Endothelial cell of umbilical vein (primary cell): ENCODE measurements around the gene CDYL. TPM values are rescaled to one million over a fixed set of nuclear protein-coding genes. Genes with fewer than 3 reads are reported as not detected.
A peak's percentile ranks its signal among the peaks of the same experiment; 100 is the strongest.

Source experiments
- BruUV-seq: library from RNA; stranded (reverse); fragments of 400-500 nt; replicated peaks from 2 replicates; lab custom pipeline; 2021; lab: Mats Ljungman, UMichigan
- CTCF ChIA-PET: fragments of 300-600, 350-600 bp; sonication (Branson Sonifier 250); formaldehyde crosslinking; loops from one replicate; lab custom pipeline; 2021; ENCODE audit warnings: antibody characterized with exemption, inconsistent platforms; lab: Charles Lee
- POLR2A ChIA-PET: fragments of 300-600, 350-600 bp; sonication (Branson Sonifier 250); formaldehyde crosslinking; loops from one replicate; lab custom pipeline; 2021; ENCODE audit warnings: antibody characterized with exemption, inconsistent platforms; lab: Charles Lee
- DNase-seq: peaks from one replicate; pipeline ENCODE4 v3.0.0-alpha.2; 2011; ENCODE audit warnings: low read depth, low spot score
- FAIRE-seq: peaks from 2 replicates; lab custom pipeline; 2011; peaks lifted over from hg19 to GRCh38; lab: Jason Lieb, UNC
- H2AFZ ChIP-seq: 2 replicates; pipeline ENCODE4 v1.6.0; 2012; ENCODE audit warnings: low read depth, low read length, control low read depth, inconsistent platforms
- H3K27ac ChIP-seq: 2 replicates; pipeline ENCODE4 v1.5.1; 2011; ENCODE audit warnings: low read depth, mild to moderate bottlenecking, control low read depth, low read length, moderate library complexity; ENCODE audit not compliant: insufficient read depth
- H3K27me3 ChIP-seq, 2 experiments: 2 replicates each; pipeline versions ENCODE4 v1.6.0 to v1.6.1; 2011; ENCODE audit warnings: low read length in 2 of 2, mixed read lengths in 1 of 2; ENCODE audit not compliant: control insufficient read depth in 2 of 2, insufficient read depth in 2 of 2
- H3K36me3 ChIP-seq, 2 experiments: 2 replicates in 1 of 2; 3 replicates in 1 of 2; pipeline ENCODE4 v1.5.1; 2011; ENCODE audit warnings: low read length in 2 of 2, mild to moderate bottlenecking in 1 of 2, moderate library complexity in 1 of 2; ENCODE audit not compliant: control insufficient read depth in 2 of 2, insufficient read depth in 2 of 2; ENCODE audit errors: extremely low read depth in 1 of 2
- H3K4me1 ChIP-seq: 3 replicates; pipeline ENCODE4 v1.5.1; 2011; ENCODE audit warnings: mild to moderate bottlenecking, low read length; ENCODE audit not compliant: control insufficient read depth, insufficient read depth; ENCODE audit errors: extremely low read depth
- H3K4me2 ChIP-seq: 2 replicates; pipeline ENCODE4 v1.6.1; 2011; ENCODE audit warnings: low read length, control low read depth, mixed read lengths; ENCODE audit not compliant: insufficient read depth
- H3K4me3 ChIP-seq, 3 experiments: fragments of 200-600 bp in 1 of 3; sonication (generic), shearing (Covaris generic) in 1 of 3; replicated peaks in 1 of 3; 2 replicates each; pipeline ENCODE4 v1.5.1; 2011 to 2016; ENCODE audit warnings: control low read depth in 3 of 3, low read length in 3 of 3, mild to moderate bottlenecking in 2 of 3, inconsistent platforms in 1 of 3, low read depth in 1 of 3, moderate library complexity in 1 of 3; ENCODE audit not compliant: insufficient read depth in 1 of 3
- H3K79me2 ChIP-seq: 2 replicates; pipeline ENCODE4 v1.6.0; 2012; ENCODE audit warnings: low read length, inconsistent platforms; ENCODE audit not compliant: control insufficient read depth, insufficient read depth
- H3K9ac ChIP-seq: replicated peaks from 2 replicates; pipeline ENCODE3; 2011; ENCODE audit warnings: low read length, control low read depth; ENCODE audit not compliant: insufficient read depth; ENCODE audit errors: extremely low read depth
- H3K9me1 ChIP-seq: replicated peaks from 3 replicates; pipeline ENCODE4 v1.6.0; 2011; ENCODE audit warnings: mild to moderate bottlenecking, low read length; ENCODE audit not compliant: control insufficient read depth, insufficient read depth; ENCODE audit errors: extremely low read depth
- H3K9me3 ChIP-seq: replicated peaks from 2 replicates; pipeline ENCODE4 v1.5.1; 2012; ENCODE audit warnings: low read length, inconsistent platforms; ENCODE audit not compliant: control insufficient read depth, insufficient read depth
- H4K20me1 ChIP-seq: replicated peaks from 2 replicates; pipeline ENCODE3; 2011; ENCODE audit warnings: mild to moderate bottlenecking, low read length; ENCODE audit not compliant: control insufficient read depth, insufficient read depth; ENCODE audit errors: extremely low read depth
- CTCF ChIP-seq, 2 donors: IDR thresholded peaks; 1 replicate in 1 of 2; 2 replicates in 1 of 2; pipeline ENCODE4 v1.5.1; 2011; ENCODE audit warnings: low read length in 2 of 2, mild to moderate bottlenecking in 2 of 2, moderate library complexity in 2 of 2, control low read depth in 1 of 2, inconsistent platforms in 1 of 2, low read depth in 1 of 2; ENCODE audit not compliant: insufficient read depth in 1 of 2; ENCODE audit errors: extremely low read depth in 1 of 2
- EZH2 ChIP-seq: IDR thresholded peaks from 2 replicates; pipeline ENCODE4 v1.6.1; 2012; ENCODE audit warnings: borderline replicate concordance, low read depth, mild to moderate bottlenecking, moderate library complexity, low read length, inconsistent platforms; ENCODE audit not compliant: severe bottlenecking
- FOS ChIP-seq: IDR thresholded peaks from 2 replicates; pipeline ENCODE4 v1.6.1; 2011; ENCODE audit warnings: mild to moderate bottlenecking, low read length, moderate library complexity, borderline replicate concordance; ENCODE audit not compliant: insufficient read depth
- GATA2 ChIP-seq: IDR thresholded peaks from 2 replicates; pipeline ENCODE4 v1.7.0; 2011; ENCODE audit warnings: low read depth, mild to moderate bottlenecking, moderate library complexity, mixed read lengths, low read length; ENCODE audit not compliant: insufficient read length, insufficient read depth
- JUN ChIP-seq: IDR thresholded peaks from 2 replicates; pipeline ENCODE4 v1.6.1; 2011; ENCODE audit warnings: borderline replicate concordance, low read depth; ENCODE audit not compliant: insufficient read length, insufficient read depth
- MAX ChIP-seq: IDR thresholded peaks from 2 replicates; pipeline ENCODE4 v1.6.1; 2011; ENCODE audit not compliant: insufficient read depth, insufficient read length
- MYC ChIP-seq: IDR thresholded peaks from one replicate; pipeline ENCODE4 v1.6.1; 2011; ENCODE audit warnings: mild to moderate bottlenecking, low read depth, low read length
- POLR2A ChIP-seq: IDR thresholded peaks from 2 replicates; pipeline ENCODE4 v1.6.1; 2012; ENCODE audit warnings: low read depth, mild to moderate bottlenecking, control low read depth, low read length
- POLR2AphosphoS5 ChIP-seq: IDR thresholded peaks from 2 replicates; pipeline ENCODE4 v1.6.1; 2012; ENCODE audit warnings: low read depth, mild to moderate bottlenecking, control low read depth, low read length, moderate library complexity; ENCODE audit not compliant: insufficient read depth
- dilution Hi-C: fragments of 300-500 bp; cut with MboI; formaldehyde crosslinking; loops from one replicate; pipeline ENCODE4 v1.15.0; 2019; ENCODE audit warnings: low sequenced_read_pairs; ENCODE audit not compliant: extremely low pct_ligation_motif_present
- intact Hi-C: fragments of 100-400 bp; cut with micrococcal nuclease; formaldehyde crosslinking; loops from one replicate; pipeline ENCODE4 v1.10.0; 2022
- polyA plus RNA-seq, 4 experiments: library from polyadenylated mRNA; depleted of rRNA in 3 of 4; stranded (reverse) in 3 of 4; unstranded in 1 of 4; fragments of >200 nt; gene quantifications; 2 replicates each; pipeline versions ENCODE4 v1.2.1 to v1.2.3, GENCODE V29; 2011 to 2012; ENCODE audit warnings: missing spikeins in 1 of 4
- total RNA-seq: library from RNA; stranded (reverse); gene quantifications from 2 replicates; pipeline ENCODE4 v1.2.3, GENCODE V29; 2021

CDYL gene
- total and polyA plus RNA-seq, 2 donors (not counting 3 experiments of a cell fraction or from before 2014, with no cell fraction given), result 10.2 to 35.6 TPM

GRCh38 chr6:4809999-4810918 lies 34.1 kb downstream of the CDYL start:
- H3K79me2 ChIP-seq, result peaks cover 73% of the 10 kb centered on the region

More at GRCh38 chr6:4809999-4810918, 34.1 kb downstream of the CDYL start:
- no peak for TF ChIP-seq EZH2
- TF ChIP-seq FOS, result peak; percentile 63
- no peak for TF ChIP-seq CTCF (IDR thresholded peaks at IDR 0.05; ENCODE audit: extremely low read depth in 1 of 2, insufficient read depth in 1 of 2, low read depth in 1 of 2, low read length in 2 of 2)
- peak; percentile 85 for TF ChIP-seq GATA2
- peak; percentile 75 for TF ChIP-seq JUN
- TF ChIP-seq MYC, result no peak
- TF ChIP-seq POLR2AphosphoS5, result no peak
- TF ChIP-seq MAX, result no peak
- no peak for TF ChIP-seq POLR2A
- no peaks in the 10 kb centered on the region for H3K9me3 ChIP-seq
- dilution Hi-C loops, result no loop called here
- ChIA-PET POLR2A (no interaction called here), CTCF (interaction anchor here (0.7 kb wide), 1 partner anchor 39 kb away, joined by 3 read pairs; no protein-coding TSS in a partner anchor)
- H3K4me1 ChIP-seq, result peaks cover 33% of the 10 kb centered on the region
- peak overlapping the region; percentile 20 for H3K9ac ChIP-seq
- peak overlapping the region; percentile 95 for H3K27ac ChIP-seq
- TSS peak; percentile 44 for BruUV-seq
- FAIRE-seq (no peak), DNase-seq (peak; percentile 68)
- peak overlapping the region; percentile 9 for H3K4me2 ChIP-seq
- H3K4me3 ChIP-seq, result no peak overlapping the region
- H3K36me3 ChIP-seq, result no peaks in the 10 kb centered on the region
- no peaks in the 10 kb centered on the region for H3K27me3 ChIP-seq
- intact Hi-C loops, result loop anchor here (1.0 to 5.0 kb wide), 3 partner anchors 10 to 203 kb away; no protein-coding TSS in a partner anchor
- no peak overlapping the region for H2AFZ ChIP-seq
- H4K20me1 ChIP-seq, result no peaks in the 10 kb centered on the region
- H3K9me1 ChIP-seq, result no peaks in the 10 kb centered on the region
